ENCODE measurements around the gene FBXW5. TPM values are rescaled to one million over a fixed set of nuclear protein-coding genes. Genes with fewer than 3 reads are reported as not detected.

The FBXW5 gene, protein sequence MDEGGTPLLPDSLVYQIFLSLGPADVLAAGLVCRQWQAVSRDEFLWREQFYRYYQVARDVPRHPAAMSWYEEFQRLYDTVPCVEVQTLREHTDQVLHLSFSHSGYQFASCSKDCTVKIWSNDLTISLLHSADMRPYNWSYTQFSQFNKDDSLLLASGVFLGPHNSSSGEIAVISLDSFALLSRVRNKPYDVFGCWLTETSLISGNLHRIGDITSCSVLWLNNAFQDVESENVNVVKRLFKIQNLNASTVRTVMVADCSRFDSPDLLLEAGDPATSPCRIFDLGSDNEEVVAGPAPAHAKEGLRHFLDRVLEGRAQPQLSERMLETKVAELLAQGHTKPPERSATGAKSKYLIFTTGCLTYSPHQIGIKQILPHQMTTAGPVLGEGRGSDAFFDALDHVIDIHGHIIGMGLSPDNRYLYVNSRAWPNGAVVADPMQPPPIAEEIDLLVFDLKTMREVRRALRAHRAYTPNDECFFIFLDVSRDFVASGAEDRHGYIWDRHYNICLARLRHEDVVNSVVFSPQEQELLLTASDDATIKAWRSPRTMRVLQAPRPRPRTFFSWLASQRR
- 10 to 100 TPM; 34.7 to 67.2 (median 37.2) TPM for polyA plus RNA-seq (ENCODE audit: insufficient read length in 4 of 4)

DNA sequence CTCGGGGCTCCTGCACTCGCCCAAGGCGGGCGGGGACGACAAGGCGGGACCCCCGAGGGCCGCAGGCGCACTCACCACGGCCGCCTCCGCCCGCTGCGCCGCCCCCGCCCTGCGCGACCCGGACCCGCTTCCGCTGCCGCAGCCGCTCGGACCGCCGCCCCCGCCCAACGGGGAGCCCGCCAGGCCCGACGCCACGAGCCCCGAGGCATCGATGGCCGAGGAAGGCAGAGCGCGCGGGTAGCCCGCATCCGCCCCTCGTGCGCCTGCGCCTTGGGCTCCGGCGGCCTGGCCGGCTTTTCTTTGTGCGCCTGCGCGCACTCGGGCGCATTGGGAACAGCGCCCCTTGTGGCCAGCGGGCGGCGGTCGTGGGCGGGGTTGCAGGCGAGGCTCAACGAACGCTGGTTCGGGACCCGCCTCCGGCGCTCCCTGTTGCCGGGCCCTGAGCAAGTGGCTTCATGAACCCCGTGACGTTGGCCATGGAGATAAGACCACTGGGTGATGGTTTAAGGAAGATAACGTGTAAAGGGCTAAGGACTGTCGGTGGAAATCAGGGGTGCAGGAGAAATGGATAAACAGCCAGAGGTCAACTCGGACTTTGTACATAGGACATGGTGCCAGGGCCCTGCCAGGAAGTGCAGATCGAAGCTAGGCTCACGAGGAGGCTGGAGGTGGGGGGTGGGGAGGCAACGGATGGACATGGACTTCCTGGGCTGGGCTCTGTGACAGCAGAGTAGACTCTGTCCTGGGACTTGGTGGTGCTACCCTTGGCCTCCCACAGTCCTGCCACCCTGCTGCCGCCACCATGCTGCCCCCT is at the start of gene FBXW5, which contains the start of gene C8G:
TSS of gene FBXW5 (minus strand) at position 220 of the 814 bp plus-strand sequence. CDS start 655 bp downstream, outside the sequence.
TSS of gene C8G (plus strand) at position 725 of the 814 bp plus-strand sequence. CDS start at position 803, 78 bp downstream.
- DNase-seq (ENCODE audit: low read depth in 4 of 4, low spot score in 3 of 4) = peak; percentile 80 to 87 (median 86)

DNA sequence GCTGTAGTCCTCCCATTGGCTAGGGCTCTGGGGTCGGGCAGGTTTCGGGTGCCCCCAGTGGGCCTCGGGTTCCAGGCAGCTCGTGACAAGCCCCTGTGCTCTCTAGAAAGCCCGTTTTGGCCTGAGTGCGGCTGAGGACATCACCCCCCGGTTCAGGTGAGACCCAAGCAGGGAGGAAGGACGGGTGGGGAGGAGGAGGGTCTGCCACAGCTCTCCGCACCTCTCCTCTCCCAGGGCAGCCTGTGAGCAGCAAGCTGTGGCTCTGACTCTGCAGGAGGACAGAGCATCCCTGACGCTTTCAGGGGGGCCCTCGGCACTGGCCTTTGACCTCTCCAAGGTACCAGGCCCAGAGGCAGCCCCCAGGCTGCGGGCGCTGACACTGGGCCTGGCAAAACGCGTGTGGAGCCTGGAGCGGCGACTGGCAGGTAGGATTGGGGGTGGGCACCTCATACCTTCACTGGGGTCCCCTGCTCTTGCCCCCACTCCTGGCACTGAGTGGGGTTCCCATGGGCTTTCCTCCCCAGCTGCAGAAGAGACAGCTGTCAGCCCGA is 48.4 kb upstream of the FBXW5 start:
- no peak for DNase-seq (ENCODE audit: low read depth in 4 of 4, low spot score in 3 of 4)

DNA sequence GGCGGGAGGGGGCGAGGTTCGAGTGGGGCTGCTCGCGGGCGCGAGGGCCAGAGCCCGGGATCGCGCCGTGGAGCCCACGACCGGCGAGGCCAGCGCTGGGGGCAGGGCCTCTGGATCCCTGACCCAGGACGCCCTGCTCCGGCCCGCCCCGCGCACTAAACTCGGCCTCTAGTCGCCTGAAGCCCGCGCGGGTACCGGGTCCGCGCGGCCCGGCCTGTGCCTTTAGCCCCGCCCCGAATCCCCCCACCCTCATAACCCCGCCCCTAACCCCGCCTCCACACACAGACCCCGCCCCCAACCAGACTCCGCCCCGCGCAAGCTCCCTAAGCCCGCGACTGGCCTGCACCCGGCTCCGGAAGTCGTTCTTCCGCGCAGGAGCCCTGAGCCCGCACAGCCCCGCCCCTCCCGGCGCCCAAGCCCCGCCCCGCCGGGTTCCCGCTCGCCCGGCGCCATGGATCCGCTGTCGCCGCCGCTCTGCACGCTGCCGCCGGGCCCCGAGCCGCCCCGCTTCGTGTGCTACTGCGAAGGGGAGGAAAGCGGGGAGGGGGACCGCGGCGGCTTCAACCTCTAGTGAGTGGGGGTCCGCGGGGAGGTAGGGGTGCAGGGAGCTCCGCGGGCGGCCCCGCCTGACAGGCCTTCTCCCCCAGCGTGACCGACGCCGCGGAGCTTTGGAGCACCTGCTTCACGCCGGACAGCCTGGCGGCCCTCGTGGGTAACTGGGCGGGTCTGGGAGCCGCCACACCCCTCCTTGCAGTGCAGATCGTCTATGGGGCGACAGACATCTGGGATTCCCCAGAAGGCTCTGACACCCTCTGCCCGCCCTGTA is 47.7 kb upstream of the FBXW5 start, which contains the start of gene PAXX:
TSS of gene PAXX (plus strand) at position 430 of the 826 bp plus-strand sequence. CDS start at position 452, 22 bp downstream.
- DNase-seq (ENCODE audit: low read depth in 4 of 4, low spot score in 3 of 4) = peak; percentile 52 to 77 (median 71)

DNA sequence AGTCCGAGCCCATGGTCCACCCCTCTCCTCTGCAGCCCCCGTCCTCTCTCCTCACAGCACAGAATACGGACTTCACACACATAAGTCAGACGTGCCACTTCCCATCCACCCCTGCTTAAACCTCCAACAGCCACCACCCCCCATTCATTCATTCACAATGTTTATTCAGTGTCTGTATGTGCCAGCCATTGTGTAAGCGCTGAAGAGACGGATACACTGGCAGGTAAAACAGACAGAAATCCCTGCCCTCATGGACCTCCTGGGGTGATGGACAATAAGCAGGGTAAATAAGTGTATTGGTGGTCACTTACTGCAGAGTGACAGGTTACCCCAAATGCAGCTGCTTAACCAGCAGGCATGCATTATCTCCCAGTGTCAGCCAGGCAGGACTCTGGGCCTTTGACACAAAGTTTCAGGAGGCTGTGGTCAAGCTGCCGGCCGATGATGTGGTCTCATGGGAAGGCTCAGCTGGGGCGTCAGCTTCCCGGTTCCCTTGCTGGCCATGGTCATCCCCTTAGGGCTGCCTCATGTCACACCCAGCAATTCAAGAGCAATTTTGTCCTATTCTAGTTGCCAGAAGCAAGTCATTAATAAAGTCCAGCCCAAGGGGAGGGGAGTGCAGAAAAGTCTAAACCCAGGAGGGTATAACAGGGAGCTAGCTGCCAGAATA is 45.8 kb upstream of the FBXW5 start:
- DNase-seq (ENCODE audit: low read depth in 4 of 4, low spot score in 3 of 4) = no peak

DNA sequence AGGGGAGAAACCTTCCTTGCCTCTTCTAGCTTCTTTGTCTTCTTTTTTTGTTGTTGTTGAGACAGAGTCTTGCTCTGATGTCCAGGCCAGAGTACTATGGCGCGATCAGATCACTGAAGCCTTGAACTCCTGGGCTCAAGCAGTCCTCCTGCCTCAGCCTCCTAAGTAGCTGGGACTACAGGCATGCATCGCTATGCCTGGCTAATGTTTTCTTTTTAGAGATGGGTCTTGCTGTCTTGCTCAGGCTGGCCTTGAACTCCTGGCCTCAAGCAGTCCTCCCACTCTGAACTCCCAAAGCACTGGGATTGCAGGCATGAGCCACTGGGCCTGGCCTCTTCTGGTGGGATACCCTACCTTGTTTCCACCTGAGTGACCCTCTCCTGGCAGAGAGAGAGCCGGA is 44.3 kb upstream of the FBXW5 start:
- no peak for DNase-seq (ENCODE audit: low read depth in 4 of 4, low spot score in 3 of 4)

DNA sequence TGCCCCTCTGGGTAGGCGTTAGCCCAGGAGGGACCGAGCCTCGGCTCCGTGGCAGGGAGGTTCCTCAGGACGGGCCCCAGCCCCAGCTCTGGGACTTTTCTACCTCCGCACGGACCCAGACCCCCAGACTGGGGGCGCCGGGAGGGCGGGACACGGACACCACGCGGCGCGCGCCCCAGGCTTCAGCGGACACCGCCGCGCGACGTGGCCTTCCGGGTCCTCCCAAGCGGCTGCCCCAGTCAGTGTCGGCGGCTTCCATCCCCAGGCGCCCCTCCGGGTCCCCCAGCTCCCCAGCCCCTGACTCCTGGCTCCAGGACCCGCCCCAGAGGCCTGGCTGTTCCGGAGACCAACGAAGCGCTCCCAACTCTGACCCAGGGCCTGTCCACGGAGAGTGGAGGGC is 41.3 kb upstream of the FBXW5 start:
- DNase-seq (ENCODE audit: low read depth in 4 of 4, low spot score in 3 of 4) = no peak

DNA sequence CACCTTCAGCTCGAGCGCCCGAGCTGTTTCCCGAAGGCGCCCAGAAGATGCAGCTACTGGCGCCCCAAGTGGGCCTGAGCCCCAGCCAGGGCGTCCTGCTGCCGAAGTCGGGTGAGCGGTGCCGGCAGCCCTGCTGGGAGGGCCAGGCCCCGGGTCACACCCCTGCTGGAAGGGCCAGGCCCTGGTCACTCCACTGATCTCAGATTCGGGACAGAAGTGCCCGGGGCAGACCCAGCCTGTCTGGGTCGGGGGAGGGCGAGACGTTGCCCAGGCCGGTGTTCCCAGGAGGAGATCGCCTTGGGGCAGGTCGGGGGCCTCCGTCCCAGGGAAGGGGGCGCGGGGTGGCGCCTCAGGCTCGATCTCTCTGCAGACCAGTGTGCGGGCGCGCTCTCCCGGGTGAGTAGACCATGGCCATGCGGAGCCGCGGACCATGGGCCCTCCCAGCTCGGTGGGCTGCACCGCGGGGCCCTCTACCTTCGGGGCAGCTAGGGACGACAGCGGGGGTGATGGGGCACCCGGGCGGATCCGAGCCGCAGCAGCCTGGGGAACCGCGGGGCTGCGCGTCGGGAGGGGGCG is 40.6 kb upstream of the FBXW5 start:
- no peak for DNase-seq (ENCODE audit: low read depth in 4 of 4, low spot score in 3 of 4)

DNA sequence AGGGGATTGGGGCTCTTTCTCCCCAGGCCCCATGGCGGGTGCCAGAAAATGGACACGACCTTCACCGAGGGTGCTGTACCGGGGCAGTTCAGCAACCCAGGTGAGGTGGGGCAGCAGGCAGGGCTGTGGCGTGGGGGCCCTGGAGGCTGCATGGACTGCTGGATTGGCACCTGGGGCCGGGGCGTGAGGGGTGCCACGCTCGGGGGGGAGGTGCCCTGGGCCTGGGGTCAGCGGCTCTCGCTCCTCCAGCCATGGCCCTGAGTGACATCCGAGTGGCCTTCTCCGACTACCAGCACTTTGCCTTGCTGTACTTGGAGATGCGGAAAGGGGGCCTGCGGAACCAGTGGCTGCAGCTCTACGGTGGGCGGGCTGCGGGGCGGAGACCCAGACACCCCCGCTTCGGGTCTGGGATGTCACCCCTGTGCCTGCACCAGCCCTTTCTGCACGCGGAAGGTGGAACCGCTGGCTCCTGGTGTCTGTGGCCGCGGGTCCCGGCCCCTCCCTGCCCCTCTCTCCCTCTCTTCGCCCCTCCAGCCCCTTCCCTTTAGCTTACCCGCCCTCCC is 40.0 kb upstream of the FBXW5 start:
- DNase-seq (ENCODE audit: low read depth in 4 of 4, low spot score in 3 of 4) = no peak

DNA sequence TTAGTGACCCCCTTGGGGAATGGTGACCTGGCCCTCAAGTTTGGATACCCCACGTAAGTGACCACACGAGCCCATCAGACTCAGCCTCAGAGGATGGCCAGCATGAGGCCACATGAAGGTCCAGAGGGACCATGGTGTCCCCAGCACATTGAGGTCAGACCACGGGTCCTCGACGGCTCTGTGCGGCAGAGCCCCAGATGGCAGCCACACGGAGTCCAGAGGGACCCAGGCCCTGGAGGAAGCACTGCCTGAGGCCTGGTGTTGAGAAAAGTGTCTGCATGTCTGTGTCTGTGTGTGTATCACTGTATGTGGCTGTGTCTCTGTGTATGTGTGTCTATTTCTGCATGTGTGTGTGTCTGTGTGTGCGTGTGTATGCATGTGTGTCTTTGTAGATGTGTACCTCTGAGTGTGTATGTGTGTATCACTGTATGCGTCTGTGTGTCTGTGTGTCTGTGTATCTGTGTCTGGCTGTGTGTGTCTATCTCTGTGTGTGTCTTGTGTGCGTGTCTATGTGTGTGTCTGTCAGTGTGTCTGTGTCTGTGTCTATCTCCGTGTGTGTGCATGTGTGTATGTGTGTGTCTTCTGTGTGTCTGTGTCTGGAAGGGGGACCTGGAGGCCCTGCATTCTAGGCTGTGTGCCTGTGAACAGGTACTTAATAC is 39.2 kb upstream of the FBXW5 start:
- DNase-seq (ENCODE audit: low read depth in 4 of 4, low spot score in 3 of 4) = no peak

DNA sequence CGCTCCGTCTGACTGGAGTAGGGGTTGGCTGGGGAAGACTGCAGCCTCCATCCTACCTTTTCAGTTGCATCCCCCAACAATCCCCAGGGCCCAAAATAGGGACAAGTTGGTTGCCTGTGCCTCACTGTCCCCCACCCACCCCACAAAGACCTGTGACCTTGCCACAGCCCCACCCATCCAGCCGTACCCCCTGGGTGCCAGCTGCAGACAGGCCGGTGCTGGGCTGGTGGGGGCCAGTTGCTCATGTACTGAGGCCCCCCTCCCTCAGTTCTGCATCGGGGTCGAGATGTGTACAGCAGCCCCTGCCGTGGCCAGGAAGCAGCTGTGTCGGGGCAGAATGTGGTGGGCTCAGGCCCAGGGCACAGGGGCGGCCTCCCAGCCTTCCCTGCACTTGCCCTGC is 38.6 kb upstream of the FBXW5 start:
- no peak for DNase-seq (ENCODE audit: low read depth in 4 of 4, low spot score in 3 of 4)

DNA sequence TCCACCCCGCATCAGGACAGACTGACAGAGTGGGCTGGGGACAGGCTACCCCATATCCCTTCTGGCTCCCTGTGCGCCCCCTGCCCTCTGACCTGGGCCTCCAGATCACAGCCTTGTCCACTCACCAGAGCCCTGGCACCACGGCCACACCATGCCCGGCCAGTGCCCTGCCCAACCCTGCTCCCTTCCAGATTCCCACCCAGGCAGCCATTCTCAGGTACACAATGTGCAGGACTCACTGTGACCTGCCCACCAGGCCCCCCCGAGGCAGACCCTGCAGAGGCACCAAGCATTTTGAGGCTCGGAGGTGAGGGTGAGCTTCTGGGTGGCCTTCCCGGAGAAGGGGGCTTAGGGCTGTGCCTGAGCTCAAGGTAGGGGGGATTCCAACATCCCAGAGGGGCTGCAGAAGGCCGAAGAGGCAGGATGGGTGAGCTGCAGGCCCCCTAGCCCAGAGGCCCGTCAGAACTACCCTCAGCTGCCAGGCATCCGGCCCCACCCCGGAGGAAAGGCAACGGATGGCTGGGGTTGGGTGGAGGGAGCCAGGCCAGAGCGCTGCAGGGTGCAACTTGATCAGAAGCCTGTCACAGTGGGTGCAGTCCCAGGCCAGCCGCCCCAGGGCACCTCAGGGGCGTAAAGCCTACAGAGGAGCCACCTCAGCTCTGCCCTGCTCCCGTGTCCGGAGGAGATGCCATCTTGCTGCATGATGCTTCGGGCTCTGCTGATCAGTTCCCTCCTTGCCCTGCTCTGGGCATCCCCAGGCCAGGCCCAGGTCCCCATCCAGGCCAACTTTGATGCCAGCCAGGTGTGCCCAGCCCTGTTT is 37.9 kb upstream of the FBXW5 start, which contains the start of gene LCNL1:
TSS of gene LCNL1 (plus strand) at position 762 of the 820 bp plus-strand sequence. CDS start 594 bp downstream, outside the sequence.
- no peak for DNase-seq (ENCODE audit: low read depth in 4 of 4, low spot score in 3 of 4)

DNA sequence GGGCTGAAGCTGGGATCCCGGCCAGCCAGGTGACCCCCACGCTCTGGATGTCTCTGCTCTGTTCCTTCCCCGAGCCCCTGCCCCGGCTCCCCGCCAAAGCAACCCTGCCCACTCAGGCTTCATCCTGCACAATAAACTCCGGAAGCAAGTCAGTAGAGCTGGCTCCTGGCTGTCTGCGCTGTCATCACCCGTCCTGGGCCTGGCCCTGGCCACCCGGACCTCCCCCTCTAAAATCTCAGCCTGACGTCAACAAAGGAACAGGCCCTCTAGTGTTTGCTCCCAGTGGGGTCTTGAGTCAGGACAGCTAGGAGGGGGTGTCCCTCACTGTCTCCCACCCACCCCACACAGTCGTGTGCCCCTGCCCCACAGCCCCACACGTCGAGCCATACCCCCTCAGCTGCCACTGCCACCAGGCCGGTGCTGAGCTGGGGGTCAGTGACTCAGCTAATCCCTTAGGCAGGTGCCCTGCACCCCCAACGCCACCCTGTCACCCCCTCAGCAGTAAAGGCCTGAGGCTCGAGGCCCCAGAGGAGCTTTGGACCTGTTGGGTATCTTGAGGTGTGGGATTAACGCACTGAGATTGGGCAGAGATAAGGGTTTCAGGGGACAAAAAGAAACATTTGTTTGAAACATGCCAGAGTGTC is 37.2 kb upstream of the FBXW5 start:
- no peak for DNase-seq (ENCODE audit: low read depth in 4 of 4, low spot score in 3 of 4)

DNA sequence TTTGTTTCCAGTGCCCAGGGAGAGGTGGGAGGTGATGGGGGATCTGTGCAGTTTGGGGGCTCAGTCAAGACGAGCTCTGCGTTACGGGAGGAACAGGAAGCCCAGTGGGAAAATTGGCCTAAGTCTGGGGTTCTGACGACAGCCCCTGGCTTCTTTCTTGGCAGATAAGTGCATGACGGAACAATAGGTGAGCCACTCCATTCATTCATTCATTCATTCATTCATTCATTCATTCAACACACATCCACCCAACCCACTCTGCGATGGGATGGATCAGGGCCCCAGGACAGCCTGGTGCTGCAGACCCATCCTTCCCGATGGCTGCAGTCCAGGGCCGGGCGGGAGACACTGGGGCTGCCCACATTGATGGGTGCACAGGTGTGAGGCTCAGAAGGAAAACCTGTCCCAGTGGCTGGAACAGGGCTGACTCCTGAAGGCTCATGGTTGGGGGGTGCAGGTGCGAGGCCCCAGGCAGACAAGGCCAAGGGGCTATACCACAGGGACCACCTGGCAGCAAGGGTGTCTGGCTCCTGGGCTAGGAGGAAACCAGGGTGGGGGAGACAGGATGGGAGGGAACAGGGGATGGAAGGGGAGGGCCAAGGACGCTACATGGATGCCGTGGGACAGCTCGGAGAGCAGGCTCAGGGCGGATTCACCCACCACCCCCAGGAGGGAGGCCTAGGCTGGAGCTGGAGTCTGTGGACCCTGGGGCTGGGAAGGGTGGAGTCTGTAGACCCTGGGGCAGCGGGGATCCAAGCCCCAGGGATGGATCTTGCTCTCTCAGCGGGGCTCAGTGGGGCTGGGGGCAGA is 36.3 kb upstream of the FBXW5 start:
- DNase-seq (ENCODE audit: low read depth in 4 of 4, low spot score in 3 of 4) = no peak

DNA sequence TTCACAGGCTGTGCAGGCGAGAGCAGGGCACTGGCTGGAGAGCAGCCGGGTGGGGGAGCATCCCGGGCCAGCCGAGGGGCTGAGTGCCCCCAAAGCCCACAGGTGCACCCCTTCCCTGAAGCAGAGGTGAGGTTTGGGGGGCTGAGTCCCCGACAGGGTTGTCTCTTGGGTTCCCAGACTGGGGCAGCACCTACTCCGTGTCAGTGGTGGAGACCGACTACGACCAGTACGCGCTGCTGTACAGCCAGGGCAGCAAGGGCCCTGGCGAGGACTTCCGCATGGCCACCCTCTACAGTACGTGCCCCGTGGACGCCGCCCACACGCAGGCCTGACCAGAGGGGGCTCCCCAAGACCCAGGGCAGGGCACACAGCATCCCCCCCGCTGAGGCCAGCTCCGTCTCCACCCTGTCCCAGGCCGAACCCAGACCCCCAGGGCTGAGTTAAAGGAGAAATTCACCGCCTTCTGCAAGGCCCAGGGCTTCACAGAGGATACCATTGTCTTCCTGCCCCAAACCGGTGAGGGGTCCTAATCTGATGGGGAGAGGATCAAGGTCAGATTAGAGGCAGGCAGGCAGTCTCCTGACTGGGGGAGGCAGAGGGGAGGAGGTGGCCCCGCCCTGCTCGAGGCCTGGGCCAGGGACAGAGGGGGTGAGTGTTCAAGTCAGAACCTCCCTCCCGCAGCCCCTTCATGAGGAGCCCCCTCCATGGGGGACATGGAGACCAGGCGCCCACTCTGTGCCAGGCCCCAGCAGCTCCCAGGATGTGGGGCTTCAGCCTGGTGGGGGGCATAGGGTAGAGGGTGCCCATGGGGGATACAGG is 35.4 kb upstream of the FBXW5 start:
- DNase-seq (ENCODE audit: low read depth in 4 of 4, low spot score in 3 of 4) = no peak

All from left renal pelvis (tissue), 4 donors.